CD4-positive, alpha-beta T cell treated with Interferon alpha-2 for 1 hour (primary cell): ENCODE measurements around the gene ARHGEF1.
A peak's percentile ranks its signal among the peaks of the same experiment; 100 is the strongest.
"Not testable (repeated sequence)": the region's sequence is repeated elsewhere in the genome, so short reads cannot be mapped to it uniquely, and the experiment has no call there.

ENCODE experiments used
- DNase-seq, 2 donors: peaks; one replicate each; pipeline ENCODE4 v3.0.0-alpha.2; 2020 to 2022

ARHGEF1 gene

GRCh38 chr19:41932720-41933332, 49.8 kb downstream of the ARHGEF1 start:
- no peak for DNase-seq

- no peak for DNase-seq
Measured at GRCh38 chr19:41933693-41934426, 50.9 kb downstream of the ARHGEF1 start.

- DNase-seq = peak; percentile 80 to 86
Measured at GRCh38 chr19:41934849-41935374, 51.9 kb downstream of the ARHGEF1 start.

GRCh38 chr19:41935760-41936415, 52.9 kb downstream of the ARHGEF1 start:
- no peak for DNase-seq

GRCh38 chr19:41936416-41936850, 53.4 kb downstream of the ARHGEF1 start:
- DNase-seq = peak; percentile 47 to 63

- no peak for DNase-seq
Measured at GRCh38 chr19:41936961-41937360, 54.0 kb downstream of the ARHGEF1 start.

- no peak for DNase-seq
Measured at GRCh38 chr19:41937525-41938468, 54.8 kb downstream of the ARHGEF1 start.

GRCh38 chr19:41939209-41939608, 56.2 kb downstream of the ARHGEF1 start:
- not testable (repeated sequence) for DNase-seq

GRCh38 chr19:41939861-41940730, 57.1 kb downstream of the ARHGEF1 start:
- peak; percentile 50 to 63 for DNase-seq

- no peak for DNase-seq
Measured at GRCh38 chr19:41940731-41941409, 57.9 kb downstream of the ARHGEF1 start.

- no peak for DNase-seq
Measured at GRCh38 chr19:41941410-41942202, 58.6 kb downstream of the ARHGEF1 start.

GRCh38 chr19:41944336-41944735, 61.4 kb downstream of the ARHGEF1 start:
- DNase-seq = no peak

GRCh38 chr19:41945135-41945766, 62.3 kb downstream of the ARHGEF1 start:
- peak; percentile 89 to 90 for DNase-seq

GRCh38 chr19:41947091-41947490, 64.1 kb downstream of the ARHGEF1 start:
- no peak for DNase-seq

- peak; percentile 78 to 86 for DNase-seq
Measured at GRCh38 chr19:41951686-41952172, 68.7 kb downstream of the ARHGEF1 start.

- no peak for DNase-seq
Measured at GRCh38 chr19:41955521-41955920, 72.5 kb downstream of the ARHGEF1 start.

- no peak for DNase-seq
Measured at GRCh38 chr19:41956621-41957020, 73.6 kb downstream of the ARHGEF1 start.
